T-helper 2 cell treated with Interferon-gamma antibody and Interleukin-4, amounts not matched to agents 100 ng/mL and 5 ng/mL, for 36 hours (primary cell): ENCODE results near the gene KCNE1. TPM values are rescaled to one million over a fixed set of nuclear protein-coding genes. Genes with fewer than 3 reads are reported as not detected.
"Not testable (repeated sequence)": the region's sequence is repeated elsewhere in the genome, so short reads cannot be mapped to it uniquely, and the experiment has no call there.

Source experiments
- intact Hi-C: fragments of 100-400 bp; cut with micrococcal nuclease; formaldehyde crosslinking; loops from one replicate; pipeline ENCODE4 v1.15.1; 2023
- total RNA-seq: library from RNA; stranded (reverse); gene quantifications from 2 replicates; pipeline ENCODE4 v1.2.3, GENCODE V29; 2022

Gene KCNE1
- total RNA-seq, 1 donor from 2014 or later, result 0.09 TPM

DNA sequence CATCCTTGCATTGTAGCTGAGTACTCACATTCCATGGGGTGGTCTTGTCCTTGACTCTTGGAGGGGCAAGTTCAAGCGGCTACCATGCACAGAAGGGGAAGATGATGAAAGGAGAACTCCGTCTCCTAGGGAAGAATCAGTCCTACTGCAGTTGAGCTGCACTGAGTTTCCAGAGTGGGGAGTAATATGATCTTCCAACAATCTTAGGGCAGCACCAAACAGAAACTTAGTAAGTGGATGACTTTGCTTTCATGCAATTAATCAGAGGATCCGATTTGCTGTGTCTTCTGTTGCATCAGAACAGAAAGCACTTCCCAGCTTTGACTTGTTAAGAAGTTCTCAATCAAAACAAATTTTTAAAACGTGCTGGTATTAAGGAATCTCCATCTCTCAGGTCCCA, 88.2 kb downstream of the KCNE1 start, which contains the start of gene SMIM34:
SMIM34 (minus strand) TSS at position 147 of the 400 bp plus-strand sequence; CDS start at position 35, 112 bp downstream.
- intact Hi-C loops, result not testable (repeated sequence)

DNA sequence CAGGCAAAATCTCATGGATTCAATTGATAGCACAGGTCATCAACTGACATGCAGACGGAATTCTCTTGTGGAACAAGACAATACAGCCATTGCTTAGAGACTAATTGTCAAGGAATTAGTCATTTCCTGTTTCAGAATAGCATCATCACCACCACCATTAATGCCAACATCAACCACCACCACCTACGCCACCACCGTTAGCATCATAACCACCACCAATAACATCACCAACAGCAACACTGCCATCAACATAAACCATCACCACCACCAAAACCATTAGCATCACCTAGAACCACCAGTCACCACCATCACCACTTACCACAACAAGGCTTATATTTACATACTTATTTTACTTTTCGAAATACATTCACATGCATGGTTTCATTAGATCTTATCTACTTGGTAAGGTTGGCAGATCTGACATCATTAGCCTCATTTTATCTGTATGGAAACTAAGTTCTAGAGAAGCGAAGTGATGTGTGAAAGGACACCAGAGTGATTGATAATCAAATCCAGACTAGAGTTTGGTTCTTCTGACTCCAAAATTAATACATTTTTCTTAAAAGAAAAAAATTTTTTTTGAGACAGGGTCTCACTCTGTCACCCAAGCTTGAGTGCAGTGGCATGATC, 94.4 kb downstream of the KCNE1 start:
- intact Hi-C loops, result not testable (repeated sequence)

GRCh38 chr21:34407294-34407693, 104.7 kb downstream of the KCNE1 start:
- intact Hi-C loops, result not testable (repeated sequence)

- intact Hi-C loops, result not testable (repeated sequence)
These were observed 105.3 kb downstream of the KCNE1 start for GRCh38 chr21:34406676-34407075.

- intact Hi-C loops, result not testable (repeated sequence)
These were observed 105.9 kb downstream of the KCNE1 start for GRCh38 chr21:34406102-34406501.

DNA sequence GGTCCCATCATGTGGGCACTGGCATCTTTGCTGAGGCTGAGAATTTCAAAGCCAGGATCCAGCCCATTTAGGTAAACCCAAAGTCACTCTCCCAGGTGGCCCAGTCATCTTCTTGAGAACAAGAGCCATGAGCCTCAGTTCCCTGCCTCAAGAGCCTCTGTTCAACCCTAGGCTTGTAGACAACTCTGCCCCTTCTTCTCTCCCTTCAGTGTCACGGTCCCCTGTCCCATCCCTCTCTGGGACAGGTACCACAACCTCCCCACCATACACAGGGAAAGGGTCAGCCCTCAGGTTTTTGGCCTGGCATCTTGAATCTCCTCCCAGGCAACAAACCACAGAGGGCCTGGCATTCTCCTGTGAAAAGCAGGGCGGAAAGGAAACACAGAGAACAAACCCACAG, 106.3 kb downstream of the KCNE1 start:
- intact Hi-C loops, result not testable (repeated sequence)

GRCh38 chr21:34404742-34405141, 107.3 kb downstream of the KCNE1 start:
- intact Hi-C loops, result not testable (repeated sequence)

DNA sequence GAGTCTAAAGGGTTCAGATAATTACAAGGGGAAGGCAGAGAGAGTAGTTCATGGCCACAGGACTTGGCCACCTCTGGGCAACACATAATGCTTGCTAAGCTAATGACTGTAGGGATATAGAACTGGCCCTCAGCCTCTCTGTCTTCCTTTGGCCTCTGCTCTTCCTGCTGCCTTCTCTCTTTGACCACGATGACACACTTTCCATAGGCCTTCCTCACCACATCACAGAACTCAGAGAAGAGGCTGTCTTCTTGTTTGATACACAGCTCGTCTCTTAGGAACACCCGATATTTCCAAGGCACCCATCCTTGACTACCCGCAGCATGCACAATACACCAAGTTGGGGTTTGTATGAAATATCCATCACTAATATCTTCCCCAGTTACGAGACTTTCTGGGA, 111.5 kb downstream of the KCNE1 start:
- intact Hi-C loops, result not testable (repeated sequence)

Other genes starting within 250 kb of the KCNE1 start
- gene KCNE2, start 148.2 kb downstream of the KCNE1 start, total RNA-seq, result not detected in 2 replicates
- 5.3 and 16.3 TPM in 2 replicates for gene SMIM11, start 136.7 kb downstream of the KCNE1 start, total RNA-seq
- not detected in 2 replicates for gene SMIM34, start 88.3 kb downstream of the KCNE1 start, total RNA-seq
- gene RCAN1, start 102.9 kb upstream of the KCNE1 start, total RNA-seq, result 8.0 and 9.1 TPM in 2 replicates
- gene CLIC6, start 156.8 kb upstream of the KCNE1 start, total RNA-seq, result 0.11 and 0.16 TPM in 2 replicates